ENCODE data around the gene MEX3C. TPM values are rescaled to one million over a fixed set of nuclear protein-coding genes. Genes with fewer than 3 reads are reported as not detected.
A peak's percentile ranks its signal among the peaks of the same experiment; 100 is the strongest.

Gene MEX3C
- total RNA-seq, 2 experiments from 2014 or later: 51.5 to 52.6 TPM

DNA sequence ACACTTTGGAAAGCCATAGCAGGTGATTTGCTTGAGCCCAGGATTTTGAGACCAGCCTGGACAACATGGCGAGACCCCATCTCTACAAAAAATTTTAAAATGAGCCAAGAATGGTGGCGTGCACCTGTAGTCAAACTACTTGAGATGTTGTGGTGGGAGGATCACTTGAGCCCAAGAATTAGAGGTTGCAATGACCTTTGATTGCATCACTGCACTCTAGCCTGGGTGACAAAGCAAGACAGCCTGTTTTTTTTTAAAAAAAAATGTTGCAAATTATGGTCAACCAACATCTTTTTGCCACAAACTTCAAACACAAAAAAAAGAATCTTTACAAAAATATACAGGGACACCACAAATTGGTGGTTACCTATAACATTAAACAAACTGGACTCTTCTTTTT is 40.3 kb downstream of the MEX3C start:
- TF ChIP-seq, protein P1, sequence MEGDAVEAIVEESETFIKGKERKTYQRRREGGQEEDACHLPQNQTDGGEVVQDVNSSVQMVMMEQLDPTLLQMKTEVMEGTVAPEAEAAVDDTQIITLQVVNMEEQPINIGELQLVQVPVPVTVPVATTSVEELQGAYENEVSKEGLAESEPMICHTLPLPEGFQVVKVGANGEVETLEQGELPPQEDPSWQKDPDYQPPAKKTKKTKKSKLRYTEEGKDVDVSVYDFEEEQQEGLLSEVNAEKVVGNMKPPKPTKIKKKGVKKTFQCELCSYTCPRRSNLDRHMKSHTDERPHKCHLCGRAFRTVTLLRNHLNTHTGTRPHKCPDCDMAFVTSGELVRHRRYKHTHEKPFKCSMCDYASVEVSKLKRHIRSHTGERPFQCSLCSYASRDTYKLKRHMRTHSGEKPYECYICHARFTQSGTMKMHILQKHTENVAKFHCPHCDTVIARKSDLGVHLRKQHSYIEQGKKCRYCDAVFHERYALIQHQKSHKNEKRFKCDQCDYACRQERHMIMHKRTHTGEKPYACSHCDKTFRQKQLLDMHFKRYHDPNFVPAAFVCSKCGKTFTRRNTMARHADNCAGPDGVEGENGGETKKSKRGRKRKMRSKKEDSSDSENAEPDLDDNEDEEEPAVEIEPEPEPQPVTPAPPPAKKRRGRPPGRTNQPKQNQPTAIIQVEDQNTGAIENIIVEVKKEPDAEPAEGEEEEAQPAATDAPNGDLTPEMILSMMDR (IDR thresholded peaks at IDR 0.05): no peak
- H3K27ac Mint-ChIP-seq: no peak overlapping the region
- ATAC-seq (no peak), DNase-seq (no peak)
- ChIA-PET POLR2A (no interaction called here), CTCF (no interaction called here)
- peaks cover 3% of the 10 kb centered on the region for H3K36me3 Mint-ChIP-seq (ENCODE audit: low read depth)
- no peaks in the 10 kb centered on the region for H3K27me3 Mint-ChIP-seq
- no peaks in the 10 kb centered on the region for H3K9me3 Mint-ChIP-seq
- intact Hi-C loops (cut with micrococcal nuclease): no loop called here
- peaks cover 33% of the 10 kb centered on the region for H3K4me1 Mint-ChIP-seq (ENCODE audit: low read depth)
- H3K4me3 Mint-ChIP-seq: no peak overlapping the region

DNA sequence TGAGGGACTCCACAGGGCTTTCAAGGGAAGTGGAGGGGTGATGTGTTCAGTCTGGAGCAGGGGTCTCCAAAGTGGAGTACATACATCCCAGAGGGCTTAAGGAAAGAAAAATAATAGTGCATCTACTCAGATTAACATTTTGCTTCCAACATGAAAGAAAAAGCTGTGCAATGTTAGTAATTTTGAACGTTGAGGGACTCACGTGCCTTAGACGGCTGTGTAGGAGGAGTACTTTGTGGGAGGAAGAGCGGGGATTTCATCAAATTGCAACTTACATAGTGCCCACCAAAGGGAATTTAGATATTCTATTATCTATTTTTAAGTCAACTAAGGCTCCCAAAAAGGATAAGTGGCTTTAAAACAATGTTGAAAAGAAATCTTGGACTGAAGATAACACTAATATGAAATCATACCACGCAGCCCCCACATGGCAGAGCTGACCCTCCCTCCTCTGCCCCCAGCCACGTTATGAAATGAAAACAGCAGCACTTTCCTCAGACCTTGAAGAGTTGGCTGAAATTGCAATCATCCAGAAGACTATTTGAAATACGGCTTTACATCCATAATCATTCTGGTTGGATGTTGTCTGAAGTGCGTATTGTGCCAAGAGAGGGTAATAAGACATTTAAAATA is 42.9 kb downstream of the MEX3C start:
- POLR2A ChIA-PET: interaction anchor here (1.1 to 5.2 kb wide), 7 partner anchors 9 to 42 kb away, joined by 3 to 39 read pairs (median 8); partner anchors contain the start of gene MEX3C
- no peak for ATAC-seq

DNA sequence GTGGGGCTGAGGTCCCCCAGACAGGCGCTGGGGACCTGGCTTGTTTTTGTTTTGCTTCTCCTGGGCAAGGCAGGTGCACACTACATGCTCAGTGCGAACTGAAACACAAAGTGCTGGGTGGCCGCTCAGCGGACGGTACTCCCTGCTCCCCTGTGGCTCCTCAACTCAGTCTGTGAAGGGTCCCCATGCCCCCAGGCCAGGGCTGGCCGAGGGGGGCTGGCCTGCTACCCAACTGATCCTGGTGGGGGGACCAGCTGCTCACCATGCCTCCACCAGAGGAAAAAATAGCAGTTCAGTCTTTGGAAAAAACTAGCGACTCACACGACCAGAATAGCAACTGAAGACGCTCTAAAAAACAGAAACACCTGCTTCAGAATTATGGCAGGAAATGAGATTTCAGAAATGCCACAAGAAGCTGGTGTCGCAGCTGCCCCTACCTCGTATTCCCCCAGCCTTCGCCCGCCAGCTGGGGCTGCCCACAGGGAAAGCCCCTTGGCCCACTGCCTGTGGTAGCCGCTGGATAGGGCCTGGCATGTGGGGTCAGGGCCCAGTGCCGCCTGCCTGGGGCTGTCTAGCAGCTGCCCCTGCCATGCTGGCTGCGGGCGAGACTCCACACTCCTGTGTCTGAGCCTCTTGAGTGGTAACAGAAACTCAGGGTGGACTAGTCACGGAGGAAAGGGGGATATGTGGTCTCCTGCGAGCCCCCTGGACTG is 43.7 kb downstream of the MEX3C start:
- ATAC-seq: peak; percentile 50

More for the DNA sequence above, 42.9 kb downstream of the MEX3C start:
- TF ChIP-seq, protein P1 (IDR thresholded peaks at IDR 0.05): no peak
- H3K4me3 Mint-ChIP-seq: peak overlapping the region; percentile 75
- peak; percentile 39 for DNase-seq
- H3K36me3 Mint-ChIP-seq (ENCODE audit: low read depth): peaks cover 3% of the 10 kb centered on the region
- H3K9me3 Mint-ChIP-seq: peaks cover 2% of the 10 kb centered on the region
- intact Hi-C loops (cut with micrococcal nuclease): no loop called here
- CTCF ChIA-PET: interaction anchor here (1.1 kb wide), 1 partner anchor 14 kb away, joined by 4 read pairs; no protein-coding TSS in a partner anchor
- H3K27me3 Mint-ChIP-seq: no peaks in the 10 kb centered on the region
- peaks cover 50% of the 10 kb centered on the region for H3K4me1 Mint-ChIP-seq (ENCODE audit: low read depth)
- H3K27ac Mint-ChIP-seq: peak overlapping the region; percentile 99

DNA sequence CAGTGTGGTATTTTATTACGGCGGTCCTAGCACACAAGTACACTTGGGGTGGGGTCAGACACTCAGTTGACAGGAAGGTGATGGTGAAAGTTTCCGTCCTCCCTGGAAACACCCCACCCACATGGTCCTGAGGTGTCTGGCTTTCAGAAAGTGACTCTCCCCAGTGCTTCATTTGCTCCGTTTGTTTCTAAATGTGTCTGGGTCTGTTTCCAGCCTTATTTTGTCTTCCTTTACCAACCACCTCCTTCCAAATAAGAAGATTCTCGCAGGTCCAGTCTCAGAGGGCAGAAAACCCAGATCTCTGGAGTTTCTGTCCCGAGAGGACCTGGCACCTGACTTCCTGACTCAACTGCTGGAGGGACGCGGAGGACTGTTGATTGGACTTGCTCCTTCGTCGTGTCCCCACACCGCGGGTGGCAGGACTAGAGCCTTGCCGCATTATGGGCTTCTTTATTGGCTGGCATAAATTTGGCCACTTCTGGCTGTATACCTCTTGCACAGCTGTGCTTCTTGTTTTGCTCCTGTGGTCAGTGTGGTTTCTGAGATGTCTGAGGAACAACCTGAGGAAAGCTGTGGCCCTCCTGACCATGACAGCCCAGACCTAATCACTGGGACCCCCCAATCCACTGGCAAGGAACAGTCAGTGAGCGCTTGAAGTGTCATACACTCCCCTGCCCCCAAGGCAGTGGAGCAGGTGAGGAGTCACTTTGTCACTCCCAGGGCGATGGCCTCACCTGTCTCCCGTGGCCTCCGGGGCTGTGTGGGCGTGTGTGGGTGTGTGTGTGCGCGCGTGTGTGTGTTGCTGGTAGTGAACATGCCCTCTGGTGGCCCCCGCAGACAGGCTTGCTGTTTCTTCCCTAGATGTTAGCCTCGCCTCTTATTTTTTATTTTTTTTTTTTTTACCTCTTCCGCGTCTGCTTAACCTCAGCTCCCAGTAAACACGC is 45.6 kb downstream of the MEX3C start:
- H3K27me3 Mint-ChIP-seq: no peaks in the 10 kb centered on the region
- H3K9me3 Mint-ChIP-seq: peaks cover 2% of the 10 kb centered on the region
- peak overlapping the region; percentile 70 for H3K4me3 Mint-ChIP-seq
- CTCF ChIA-PET: interaction anchor here (1.2 to 1.3 kb wide), 2 partner anchors 41 to 45 kb away, joined by 3 to 5 read pairs; partner anchors contain the start of gene MEX3C
- POLR2A ChIA-PET: interaction anchor here (1.0 to 5.2 kb wide), 4 partner anchors 11 to 44 kb away, joined by 3 to 39 read pairs (median 14); partner anchors contain the start of gene MEX3C
- peak; percentile 93 for DNase-seq
- ATAC-seq: peak; percentile 64
- TF ChIP-seq, protein P1 (IDR thresholded peaks at IDR 0.05): no peak
- H3K27ac Mint-ChIP-seq: peak overlapping the region; percentile 98
- intact Hi-C loops (cut with micrococcal nuclease): loop anchor here (2.0 kb wide), 2 partner anchors 19 to 43 kb away; no protein-coding TSS in a partner anchor
- H3K36me3 Mint-ChIP-seq (ENCODE audit: low read depth): peaks cover 1% of the 10 kb centered on the region
- peaks cover 50% of the 10 kb centered on the region for H3K4me1 Mint-ChIP-seq (ENCODE audit: low read depth)

More for the DNA sequence above, 43.7 kb downstream of the MEX3C start:
- Mint-ChIP-seq H3K27me3 (no peaks in the 10 kb centered on the region), H3K4me1 (ENCODE audit: low read depth) (peaks cover 50% of the 10 kb centered on the region), H3K36me3 (ENCODE audit: low read depth) (peaks cover 3% of the 10 kb centered on the region), H3K27ac (peak overlapping the region; percentile 99), H3K9me3 (peaks cover 2% of the 10 kb centered on the region), H3K4me3 (peak overlapping the region; percentile 75)
- POLR2A ChIA-PET: interaction anchor here (1.1 to 5.2 kb wide), 7 partner anchors 9 to 42 kb away, joined by 3 to 39 read pairs (median 8); partner anchors contain the start of gene MEX3C
- TF ChIP-seq, protein P1 (IDR thresholded peaks at IDR 0.05): no peak
- DNase-seq: peak; percentile 78
- intact Hi-C loops (cut with micrococcal nuclease): loop anchor here (2.0 kb wide), 2 partner anchors 17 to 41 kb away; no protein-coding TSS in a partner anchor
- CTCF ChIA-PET: interaction anchor here (1.1 kb wide), 1 partner anchor 15 kb away, joined by 4 read pairs; no protein-coding TSS in a partner anchor
